ENCODE measurements around the gene GIGYF2. TPM values are rescaled to one million over a fixed set of nuclear protein-coding genes. Genes with fewer than 3 reads are reported as not detected.

GIGYF2 gene
- total RNA-seq, 4 donors from 2014 or later: 66.0 to 106 (median 86.4) TPM

DNA sequence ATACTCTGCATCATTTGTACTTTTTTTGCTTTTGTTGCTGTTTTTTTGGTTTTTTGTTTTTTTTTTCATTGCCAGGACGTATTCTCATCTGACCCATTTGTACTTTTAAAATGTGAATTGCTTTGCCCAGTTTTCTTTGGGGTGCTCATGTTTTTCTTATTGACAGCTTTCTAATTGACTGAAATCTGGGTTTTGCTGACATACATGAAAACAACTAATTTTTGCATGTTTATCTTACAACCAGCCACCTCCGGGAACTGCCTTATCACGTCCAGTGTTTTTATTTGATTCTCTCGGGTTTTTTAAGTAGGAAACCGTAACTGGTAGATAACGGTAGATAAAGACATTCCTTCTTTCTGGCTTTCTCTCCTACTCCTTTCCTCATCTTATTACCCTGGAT, 211.6 kb downstream of the GIGYF2 start:
- Histone ChIP-seq H3K4me1 (no peaks in the 10 kb centered on the region), H3K9me3 (peaks cover 0 to 11% (median 0%) of the 10 kb centered on the region in 4 donors), H3K27me3 (no peaks in the 10 kb centered on the region), H3K36me3 (peaks cover 0 to 9% (median 0%) of the 10 kb centered on the region in 3 donors), H3K4me3 (no peak overlapping the region), H3K27ac (no peak overlapping the region)
- 71 to 74% methylated on average over 6 of the region's 6 CpGs for WGBS, 2 donors
- TF ChIP-seq POLR2A (IDR thresholded peaks at IDR 0.05): no peak
- no peak for TF ChIP-seq EP300 (IDR thresholded peaks at IDR 0.05)
- TF ChIP-seq CTCF (IDR thresholded peaks at IDR 0.05): no peak
- no peak for DNase-seq (ENCODE audit: low spot score in 2 of 2)

Small RNA genes within 50 kb of the gene (small RNA-seq; reads per million reads assigned to genes)
- gene RF00019 (not detected), gene RN7SL359P (0.47 reads per million), gene RNU6-107P (not detected)

Other genes with a start within 250 kb of the GIGYF2 start
- not detected for gene ALPI, start 241.2 kb upstream of the GIGYF2 start, total RNA-seq
- 1 to 10 TPM in 3 of 4 donors, not detected in 1; 1.0 to 7.3 (median 1.8) TPM for gene ECEL1, start 209.5 kb upstream of the GIGYF2 start, total RNA-seq
- not detected for gene PRSS56, start 176.9 kb upstream of the GIGYF2 start, total RNA-seq
- gene CHRND, start 171.2 kb upstream of the GIGYF2 start, total RNA-seq: not detected
- gene CHRNG, start 157.6 kb upstream of the GIGYF2 start, total RNA-seq: not detected
- 1 to 10 TPM; 2.4 to 5.3 (median 4.2) TPM for gene TIGD1, start 146.8 kb upstream of the GIGYF2 start, total RNA-seq
- 10 to 100 TPM; 23.8 to 38.5 (median 27.8) TPM for gene EIF4E2, start 146.6 kb upstream of the GIGYF2 start, total RNA-seq
- gene EFHD1, start 63.7 kb upstream of the GIGYF2 start, total RNA-seq: 10 to 100 TPM; 29.1 to 48.7 (median 42.6) TPM
- gene KCNJ13, start 79.2 kb downstream of the GIGYF2 start, total RNA-seq: not detected
- gene SNORC, start 172.9 kb downstream of the GIGYF2 start, total RNA-seq: 10 to 100 TPM in 3 of 4 donors, 1 to 10 TPM in 1; 6.9 to 24.0 (median 10.7) TPM